Natural killer cell treated with Interleukin-12 subunit alpha and Interleukin-12 subunit beta and Interleukin-15 and Interleukin-18, amount 100 ng/mL, for 72 hours (primary cell): ENCODE data around the gene CDCA7. TPM values are rescaled to one million over a fixed set of nuclear protein-coding genes. Genes with fewer than 3 reads are reported as not detected.
"Not testable (repeated sequence)": the region's sequence is repeated elsewhere in the genome, so short reads cannot be mapped to it uniquely, and the experiment has no call there.

ENCODE experiments used
- ATAC-seq, 2 donors: fragments of 150-1000 bp; cut with Tn5 transposase in 1 of 2; sonication (Bioruptor Pico), chemical (Tn5 transposase) in 1 of 2; 2 replicates each; pipeline ENCODE4 v1.10.0; 2021
- DNase-seq: peaks from one replicate; pipeline ENCODE4 v3.0.0; 2022; ENCODE audit warnings: low spot score
- H3K27ac Mint-ChIP-seq, 2 donors: 1 replicate in 1 of 2; 2 replicates in 1 of 2; pipeline ENCODE4 v1.8.0; 2022; ENCODE audit warnings: mixed read lengths in 2 of 2, mild to moderate bottlenecking in 1 of 2, moderate library complexity in 1 of 2
- H3K27me3 Mint-ChIP-seq, 2 donors: 1 replicate in 1 of 2; 2 replicates in 1 of 2; pipeline ENCODE4 v1.8.0; 2022; ENCODE audit warnings: mixed read lengths in 2 of 2
- H3K36me3 Mint-ChIP-seq: one replicate; pipeline ENCODE4 v1.8.0; 2022; ENCODE audit warnings: mixed read lengths
- H3K4me1 Mint-ChIP-seq, 2 donors: 1 replicate in 1 of 2; 2 replicates in 1 of 2; pipeline ENCODE4 v1.8.0; 2022; ENCODE audit warnings: low read depth in 2 of 2, mixed read lengths in 2 of 2, mild to moderate bottlenecking in 1 of 2
- H3K4me3 Mint-ChIP-seq: one replicate; pipeline ENCODE4 v1.8.0; 2022; ENCODE audit warnings: mixed read lengths
- H3K9me3 Mint-ChIP-seq: 2 replicates; pipeline ENCODE4 v1.8.0; 2022; ENCODE audit warnings: mixed read lengths
- total RNA-seq, 2 donors: library from RNA; stranded (reverse); gene quantifications; one replicate each; pipeline ENCODE4 v1.2.3, GENCODE V29; 2022

Gene CDCA7
- total RNA-seq, 2 donors from 2014 or later = 19.0 to 55.4 TPM

DNA sequence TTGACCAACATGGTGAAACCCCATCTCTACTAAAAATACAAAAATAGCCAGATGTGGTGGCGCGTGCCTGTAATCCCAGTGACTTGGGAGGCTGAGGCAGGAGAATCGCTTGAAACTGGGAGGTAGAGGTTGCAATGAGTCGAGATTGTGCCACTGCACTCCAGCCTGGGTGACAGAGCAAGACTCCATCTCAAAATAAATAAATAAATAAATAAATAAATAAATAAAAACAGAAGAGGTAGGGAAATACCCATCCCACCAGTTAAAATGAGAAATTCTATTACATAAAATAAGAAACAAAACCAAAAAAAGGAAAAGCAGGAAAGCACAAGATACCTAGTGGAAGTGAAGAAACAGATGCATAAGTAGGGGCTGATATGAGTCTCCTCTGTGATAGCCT, 30.9 kb downstream of the CDCA7 start:
- H3K36me3 Mint-ChIP-seq, DNase-seq, H3K27me3 Mint-ChIP-seq, H3K4me1 Mint-ChIP-seq, H3K27ac Mint-ChIP-seq, H3K4me3 Mint-ChIP-seq, ATAC-seq, H3K9me3 Mint-ChIP-seq: not testable (repeated sequence)

- Mint-ChIP-seq H3K36me3 (no peaks in the 10 kb centered on the region), H3K27ac (no peak overlapping the region), H3K4me1 (no peaks in the 10 kb centered on the region), H3K27me3 (no peaks in the 10 kb centered on the region), H3K4me3 (no peak overlapping the region), H3K9me3 (no peaks in the 10 kb centered on the region)
- DNase-seq = no peak
- no peak for ATAC-seq
Observed at GRCh38 chr2:173386021-173386737, 31.5 kb downstream of the CDCA7 start.

- H3K36me3 Mint-ChIP-seq = no peaks in the 10 kb centered on the region
Observed at GRCh38 chr2:173386738-173387065, 32.0 kb downstream of the CDCA7 start.

DNA sequence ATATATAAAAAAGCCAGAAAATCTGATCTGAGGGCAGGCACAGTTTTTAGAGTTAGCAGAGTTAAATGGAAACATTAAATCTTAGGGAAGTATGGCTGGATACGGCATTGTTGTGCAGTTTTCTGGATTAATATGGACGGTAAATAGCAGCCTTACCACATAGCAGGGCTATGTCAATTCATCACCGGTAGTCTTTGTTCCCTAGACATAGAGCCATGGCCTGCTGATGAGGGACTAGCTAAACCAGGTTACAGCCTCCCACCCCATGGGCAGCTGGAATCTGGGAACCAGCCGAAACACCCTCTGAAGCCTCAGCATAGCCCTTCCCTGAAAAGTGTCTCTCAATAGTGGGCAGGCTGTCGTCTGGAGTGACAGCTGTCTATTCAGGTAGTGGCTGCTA, 32.4 kb downstream of the CDCA7 start:
- Mint-ChIP-seq H3K9me3 (no peaks in the 10 kb centered on the region), H3K4me3 (no peak overlapping the region), H3K36me3 (no peaks in the 10 kb centered on the region), H3K27me3 (no peaks in the 10 kb centered on the region), H3K27ac (no peak overlapping the region), H3K4me1 (no peaks in the 10 kb centered on the region)
- DNase-seq (no peak), ATAC-seq (no peak)

More at GRCh38 chr2:173386738-173387065, 32.0 kb downstream of the CDCA7 start:
- Mint-ChIP-seq H3K27ac (no peak overlapping the region), H3K4me3 (no peak overlapping the region), H3K27me3 (no peaks in the 10 kb centered on the region), H3K9me3 (no peaks in the 10 kb centered on the region), H3K4me1 (no peaks in the 10 kb centered on the region)
- no peak for DNase-seq
- ATAC-seq = no peak

DNA sequence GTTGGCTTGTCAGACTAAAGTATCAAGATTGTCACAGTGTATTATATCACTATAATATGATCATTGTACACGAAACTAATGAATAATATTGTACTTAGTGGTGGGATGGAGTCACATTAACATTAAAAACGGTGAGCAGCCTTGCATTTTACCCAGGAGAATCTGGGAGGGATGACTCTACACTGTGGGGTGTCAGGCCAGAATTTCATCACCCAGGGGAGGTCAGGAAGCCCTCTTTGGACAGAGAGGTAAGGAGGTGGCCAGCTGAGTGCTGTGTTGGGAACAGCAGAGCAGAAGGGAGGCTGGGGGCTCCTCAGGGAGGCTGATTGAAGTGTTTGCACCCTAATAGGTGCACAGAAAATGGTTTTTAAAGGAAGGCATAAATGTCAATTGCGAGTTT, 33.0 kb downstream of the CDCA7 start:
- no peak overlapping the region for H3K27ac Mint-ChIP-seq
- ATAC-seq = no peak
- H3K4me3 Mint-ChIP-seq = no peak overlapping the region
- no peaks in the 10 kb centered on the region for H3K9me3 Mint-ChIP-seq
- no peak for DNase-seq
- H3K36me3 Mint-ChIP-seq = no peaks in the 10 kb centered on the region
- no peaks in the 10 kb centered on the region for H3K4me1 Mint-ChIP-seq
- H3K27me3 Mint-ChIP-seq = no peaks in the 10 kb centered on the region

DNA sequence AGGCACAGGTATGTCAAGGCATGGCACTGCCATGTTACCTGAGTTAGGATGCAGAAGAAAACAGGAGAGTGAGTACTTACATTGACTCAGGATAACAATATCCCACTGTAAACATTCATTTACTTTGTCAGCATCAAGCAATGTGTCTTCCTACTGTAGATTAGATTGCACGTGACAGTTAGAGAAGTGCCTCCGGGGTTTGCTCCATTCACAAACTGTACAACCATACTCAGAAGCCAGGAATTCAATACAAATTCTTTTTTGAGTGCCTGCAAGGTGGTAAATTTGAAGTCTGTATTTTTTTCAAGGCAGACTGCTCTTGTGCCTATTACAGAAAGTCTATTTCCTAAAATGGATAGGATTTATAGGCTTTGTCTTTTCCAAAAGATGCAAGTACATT, 34.1 kb downstream of the CDCA7 start:
- no peak for DNase-seq
- Mint-ChIP-seq H3K27ac (no peak overlapping the region), H3K4me3 (no peak overlapping the region), H3K9me3 (no peaks in the 10 kb centered on the region), H3K27me3 (peaks cover 0 to 2% of the 10 kb centered on the region in 2 donors), H3K36me3 (no peaks in the 10 kb centered on the region), H3K4me1 (no peaks in the 10 kb centered on the region)
- ATAC-seq = no peak

GRCh38 chr2:173390036-173390435, 35.4 kb downstream of the CDCA7 start:
- H3K9me3 Mint-ChIP-seq = no peaks in the 10 kb centered on the region
- no peaks in the 10 kb centered on the region for H3K36me3 Mint-ChIP-seq
- H3K4me1 Mint-ChIP-seq = no peaks in the 10 kb centered on the region
- ATAC-seq (no peak), DNase-seq (no peak)
- H3K4me3 Mint-ChIP-seq = no peak overlapping the region
- peaks cover 8 to 15% of the 10 kb centered on the region in 2 donors for H3K27me3 Mint-ChIP-seq
- H3K27ac Mint-ChIP-seq = no peak overlapping the region

GRCh38 chr2:173392731-173393130, 38.1 kb downstream of the CDCA7 start:
- no peaks in the 10 kb centered on the region for H3K9me3 Mint-ChIP-seq
- H3K36me3 Mint-ChIP-seq = no peaks in the 10 kb centered on the region
- DNase-seq = no peak
- H3K27me3 Mint-ChIP-seq = peaks cover 18 to 30% of the 10 kb centered on the region in 2 donors
- no peak overlapping the region for H3K27ac Mint-ChIP-seq
- ATAC-seq = no peak
- H3K4me1 Mint-ChIP-seq = no peaks in the 10 kb centered on the region
- H3K4me3 Mint-ChIP-seq = no peak overlapping the region

GRCh38 chr2:173393186-173393585, 38.5 kb downstream of the CDCA7 start:
- Mint-ChIP-seq H3K9me3 (no peaks in the 10 kb centered on the region), H3K4me3 (no peak overlapping the region), H3K27ac (no peak overlapping the region), H3K27me3 (peaks cover 18 to 30% of the 10 kb centered on the region in 2 donors), H3K36me3 (no peaks in the 10 kb centered on the region), H3K4me1 (no peaks in the 10 kb centered on the region)
- ATAC-seq (no peak), DNase-seq (no peak)

GRCh38 chr2:173393636-173394035, 39.0 kb downstream of the CDCA7 start:
- Mint-ChIP-seq H3K4me3 (no peak overlapping the region), H3K9me3 (no peaks in the 10 kb centered on the region), H3K27me3 (peaks cover 18 to 30% of the 10 kb centered on the region in 2 donors), H3K4me1 (no peaks in the 10 kb centered on the region), H3K27ac (no peak overlapping the region), H3K36me3 (no peaks in the 10 kb centered on the region)
- DNase-seq = no peak
- ATAC-seq = no peak

DNA sequence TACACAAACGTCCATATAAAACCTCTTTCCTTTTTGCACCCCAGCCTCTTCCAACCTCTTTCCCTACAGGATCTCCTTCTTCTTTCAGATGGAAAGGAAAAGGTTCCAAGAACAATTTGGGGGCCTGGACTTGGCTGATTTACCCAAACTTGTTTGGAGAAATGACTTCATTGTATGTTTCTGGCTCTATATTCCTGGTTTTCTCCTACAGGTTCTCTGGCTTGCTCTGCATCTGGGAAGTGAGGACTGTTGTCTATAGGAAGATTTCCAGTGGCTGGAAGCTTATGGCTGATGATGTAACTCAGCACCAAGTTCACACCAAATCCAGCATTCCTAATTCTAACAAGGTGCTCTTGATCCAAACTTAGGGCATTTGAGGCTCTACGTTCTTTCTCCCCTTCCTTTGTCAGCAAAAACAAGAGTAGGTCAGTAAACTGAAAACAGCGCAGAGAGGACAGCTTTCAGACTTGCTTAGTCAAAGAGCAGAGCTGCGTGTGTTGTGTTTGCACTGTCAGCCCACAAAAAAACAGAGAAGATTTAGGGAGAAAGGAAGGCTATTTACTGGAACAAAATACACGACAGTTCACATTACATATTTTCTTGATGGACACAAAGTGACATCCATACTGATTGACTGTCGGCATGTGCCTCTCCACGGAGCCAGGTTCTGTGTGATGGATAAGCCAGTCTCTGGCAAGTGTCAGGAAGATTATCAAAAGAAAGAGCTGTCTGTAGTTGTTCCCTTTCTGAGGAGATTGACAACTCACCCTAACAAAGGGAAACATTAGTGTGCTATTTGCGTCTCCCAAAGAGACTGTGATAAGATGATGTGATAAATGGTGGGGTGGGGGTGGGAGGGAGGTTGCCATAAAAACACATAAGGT, 39.7 kb downstream of the CDCA7 start:
- Mint-ChIP-seq H3K9me3 (no peaks in the 10 kb centered on the region), H3K4me3 (no peak overlapping the region), H3K27me3 (peaks cover 21 to 34% of the 10 kb centered on the region in 2 donors), H3K4me1 (no peaks in the 10 kb centered on the region), H3K27ac (no peak overlapping the region), H3K36me3 (no peaks in the 10 kb centered on the region)
- no peak for DNase-seq
- ATAC-seq = no peak

DNA sequence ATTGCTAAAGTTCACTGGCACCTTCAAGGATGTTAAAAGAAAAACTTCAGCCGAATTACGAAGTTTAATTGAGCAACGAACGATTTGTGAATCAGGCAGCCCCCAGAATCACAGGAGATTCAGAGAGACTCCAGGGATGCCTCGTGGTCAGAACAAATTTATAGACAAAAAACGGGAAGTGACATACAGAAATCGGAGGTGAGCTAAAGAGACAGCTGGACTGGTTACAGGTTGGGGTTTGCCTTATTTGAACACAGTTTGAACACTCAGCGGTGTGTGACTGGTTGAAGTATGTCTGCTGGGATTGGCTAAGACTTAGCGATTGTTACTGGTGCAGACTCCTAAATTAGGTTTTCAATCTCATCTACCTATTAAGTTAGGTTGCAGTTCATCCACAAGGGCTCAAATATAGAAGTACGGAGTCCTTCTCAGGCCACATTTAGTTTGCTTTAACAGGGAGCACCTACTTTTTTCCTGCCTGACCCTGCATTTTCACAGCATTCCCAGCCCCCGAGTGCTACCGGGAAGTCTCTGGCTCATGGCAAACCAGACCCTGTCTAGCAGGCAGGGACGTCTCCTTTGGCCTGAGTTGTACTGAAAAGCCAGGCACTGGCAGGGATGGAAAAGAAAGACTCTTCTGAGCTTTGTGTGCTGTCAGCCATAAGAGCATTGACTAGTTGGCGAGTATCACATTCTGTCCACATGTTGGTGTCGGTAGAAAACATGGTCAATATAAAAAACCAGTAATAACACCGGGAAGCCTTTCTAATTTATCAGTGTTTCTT, 41.1 kb downstream of the CDCA7 start:
- Mint-ChIP-seq H3K27me3 (peaks cover 29 to 45% of the 10 kb centered on the region in 2 donors), H3K9me3 (no peaks in the 10 kb centered on the region), H3K36me3 (no peaks in the 10 kb centered on the region), H3K4me3 (no peak overlapping the region), H3K27ac (no peak overlapping the region), H3K4me1 (no peaks in the 10 kb centered on the region)
- DNase-seq (no peak), ATAC-seq (no peak)

- H3K27ac Mint-ChIP-seq = no peak overlapping the region
- H3K27me3 Mint-ChIP-seq = peaks cover 43 to 63% of the 10 kb centered on the region in 2 donors
- ATAC-seq = no peak
- H3K4me3 Mint-ChIP-seq = no peak overlapping the region
- H3K4me1 Mint-ChIP-seq = peaks cover 4 to 5% of the 10 kb centered on the region in 2 donors
- no peak for DNase-seq
- H3K36me3 Mint-ChIP-seq = no peaks in the 10 kb centered on the region
- no peaks in the 10 kb centered on the region for H3K9me3 Mint-ChIP-seq
Observed at GRCh38 chr2:173397539-173397938, 42.9 kb downstream of the CDCA7 start.

GRCh38 chr2:173399229-173399628, 44.6 kb downstream of the CDCA7 start:
- peaks cover 5% of the 10 kb centered on the region in 2 donors for H3K4me1 Mint-ChIP-seq
- H3K9me3 Mint-ChIP-seq = no peaks in the 10 kb centered on the region
- H3K4me3 Mint-ChIP-seq = no peak overlapping the region
- peaks cover 52 to 69% of the 10 kb centered on the region in 2 donors for H3K27me3 Mint-ChIP-seq
- H3K27ac Mint-ChIP-seq = no peak overlapping the region
- DNase-seq = no peak
- H3K36me3 Mint-ChIP-seq = no peaks in the 10 kb centered on the region
- ATAC-seq = no peak
